HL-60 (cell line): ENCODE data around the gene SLC25A4.

Experiments used
- CTCF ChIP-seq: IDR thresholded peaks from one replicate; pipeline ENCODE4 v1.5.1; 2011; ENCODE audit warnings: low read length, control low read depth, inconsistent platforms; ENCODE audit not compliant: insufficient read depth
- GABPA ChIP-seq: IDR thresholded peaks from 2 replicates; pipeline ENCODE4 v1.6.1; 2012; ENCODE audit warnings: low read depth
- POLR2AphosphoS5 ChIP-seq: IDR thresholded peaks from 2 replicates; pipeline ENCODE4 v1.6.1; 2012; ENCODE audit warnings: low read depth
- SPI1 ChIP-seq: IDR thresholded peaks from 2 replicates; pipeline ENCODE4 v1.6.1; 2012; ENCODE audit warnings: low read depth, mild to moderate bottlenecking, borderline replicate concordance
- TF ChIP-seq, protein P1 (sequence below): IDR thresholded peaks from 2 replicates; pipeline ENCODE4 v1.6.1; 2012; ENCODE audit warnings: low read depth; ENCODE audit not compliant: insufficient replicate concordance

DNA sequence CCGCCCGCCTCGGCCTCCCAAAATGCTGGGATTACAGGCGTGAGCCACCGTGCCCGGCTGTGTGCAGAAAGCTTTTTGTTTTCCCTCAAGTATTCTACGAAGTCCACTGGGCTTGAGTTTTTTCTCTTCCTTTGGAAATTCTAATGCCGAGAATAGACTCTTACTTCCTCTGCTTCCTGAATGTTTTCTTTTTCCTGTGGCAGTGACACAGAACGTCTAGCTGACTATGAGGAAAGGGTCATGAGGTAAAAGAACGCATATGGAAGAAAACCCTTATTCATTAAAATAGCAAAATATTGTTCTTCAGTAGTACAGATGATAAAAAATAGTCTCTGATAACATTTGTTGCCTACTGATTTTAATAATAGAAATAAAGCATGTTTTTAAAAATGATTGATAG, 4.9 kb upstream of the SLC25A4 start:
- TF ChIP-seq POLR2AphosphoS5 (no peak), CTCF (no peak), GABPA (no peak), SPI1 (no peak)
- TF ChIP-seq, protein P1, sequence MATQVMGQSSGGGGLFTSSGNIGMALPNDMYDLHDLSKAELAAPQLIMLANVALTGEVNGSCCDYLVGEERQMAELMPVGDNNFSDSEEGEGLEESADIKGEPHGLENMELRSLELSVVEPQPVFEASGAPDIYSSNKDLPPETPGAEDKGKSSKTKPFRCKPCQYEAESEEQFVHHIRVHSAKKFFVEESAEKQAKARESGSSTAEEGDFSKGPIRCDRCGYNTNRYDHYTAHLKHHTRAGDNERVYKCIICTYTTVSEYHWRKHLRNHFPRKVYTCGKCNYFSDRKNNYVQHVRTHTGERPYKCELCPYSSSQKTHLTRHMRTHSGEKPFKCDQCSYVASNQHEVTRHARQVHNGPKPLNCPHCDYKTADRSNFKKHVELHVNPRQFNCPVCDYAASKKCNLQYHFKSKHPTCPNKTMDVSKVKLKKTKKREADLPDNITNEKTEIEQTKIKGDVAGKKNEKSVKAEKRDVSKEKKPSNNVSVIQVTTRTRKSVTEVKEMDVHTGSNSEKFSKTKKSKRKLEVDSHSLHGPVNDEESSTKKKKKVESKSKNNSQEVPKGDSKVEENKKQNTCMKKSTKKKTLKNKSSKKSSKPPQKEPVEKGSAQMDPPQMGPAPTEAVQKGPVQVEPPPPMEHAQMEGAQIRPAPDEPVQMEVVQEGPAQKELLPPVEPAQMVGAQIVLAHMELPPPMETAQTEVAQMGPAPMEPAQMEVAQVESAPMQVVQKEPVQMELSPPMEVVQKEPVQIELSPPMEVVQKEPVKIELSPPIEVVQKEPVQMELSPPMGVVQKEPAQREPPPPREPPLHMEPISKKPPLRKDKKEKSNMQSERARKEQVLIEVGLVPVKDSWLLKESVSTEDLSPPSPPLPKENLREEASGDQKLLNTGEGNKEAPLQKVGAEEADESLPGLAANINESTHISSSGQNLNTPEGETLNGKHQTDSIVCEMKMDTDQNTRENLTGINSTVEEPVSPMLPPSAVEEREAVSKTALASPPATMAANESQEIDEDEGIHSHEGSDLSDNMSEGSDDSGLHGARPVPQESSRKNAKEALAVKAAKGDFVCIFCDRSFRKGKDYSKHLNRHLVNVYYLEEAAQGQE: no peak
